Neural cell (in vitro differentiated cells): ENCODE measurements around the gene FAM167B. TPM values are rescaled to one million over a fixed set of nuclear protein-coding genes. Genes with fewer than 3 reads are reported as not detected.
"Not testable (repeated sequence)": the region's sequence is repeated elsewhere in the genome, so short reads cannot be mapped to it uniquely, and the experiment has no call there.

Experiments
- H2AFZ ChIP-seq: fragments of 200-600, 300-800 bp; sonication (generic), shearing (Covaris generic); 2 replicates; pipeline ENCODE4 v1.6.0; 2014; ENCODE audit warnings: low read depth, mild to moderate bottlenecking, antibody characterized with exemption, low read length, moderate library complexity
- H3F3A ChIP-seq: fragments of 200-600 bp; shearing (Covaris generic); 2 replicates; pipeline ENCODE4 v1.6.1; 2016; ENCODE audit warnings: mild to moderate bottlenecking, moderate library complexity, mixed read lengths, antibody characterized with exemption, low read length; ENCODE audit not compliant: insufficient read depth, poor library complexity, severe bottlenecking
- H3K27ac ChIP-seq: fragments of 200-600, 300-800 bp; sonication (generic), shearing (Covaris generic); 2 replicates; pipeline ENCODE4 v1.5.1; 2014; ENCODE audit warnings: mild to moderate bottlenecking, low read length, moderate library complexity
- H3K27me3 ChIP-seq: fragments of 300-800, 200-600 bp; sonication (generic), shearing (Covaris generic); 2 replicates; pipeline ENCODE4 v1.6.0; 2014; ENCODE audit warnings: mild to moderate bottlenecking, low read depth, low read length, moderate library complexity; ENCODE audit not compliant: insufficient read depth
- H3K36me3 ChIP-seq: fragments of 300-800, 200-600 bp; sonication (generic), shearing (Covaris generic); 2 replicates; pipeline ENCODE4 v1.5.1; 2014; ENCODE audit warnings: mild to moderate bottlenecking, antibody characterized with exemption, low read length, moderate library complexity; ENCODE audit not compliant: insufficient read depth
- H3K4me2 ChIP-seq: fragments of 300-800, 200-600 bp; sonication (generic), shearing (Covaris generic); 2 replicates; pipeline ENCODE4 v1.6.0; 2014; ENCODE audit warnings: mild to moderate bottlenecking, low read length
- H3K4me3 ChIP-seq: fragments of 300-800, 200-600 bp; sonication (generic), shearing (Covaris generic); 2 replicates; pipeline ENCODE4 v1.5.1; 2014; ENCODE audit warnings: mild to moderate bottlenecking, low read length, moderate library complexity
- H3K79me2 ChIP-seq: fragments of 200-600 bp; shearing (Covaris generic); replicated peaks from 2 replicates; pipeline ENCODE4 v1.6.0; 2014; ENCODE audit warnings: mild to moderate bottlenecking, low read length, moderate library complexity; ENCODE audit not compliant: insufficient read depth
- H3K9ac ChIP-seq: fragments of 300-800, 200-600 bp; sonication (generic), shearing (Covaris generic); 2 replicates; pipeline ENCODE4 v1.6.1; 2016; ENCODE audit warnings: mild to moderate bottlenecking, low read length, mixed read lengths
- H3K9me2 ChIP-seq: fragments of 200-600 bp; shearing (Covaris generic); 2 replicates; pipeline ENCODE4 v1.6.1; 2016; ENCODE audit warnings: mild to moderate bottlenecking, low read length, mixed read lengths; ENCODE audit not compliant: insufficient read depth
- H3K9me3 ChIP-seq: fragments of 200-600, 300-800 bp; sonication (generic), shearing (Covaris generic); 2 replicates; pipeline ENCODE4 v1.6.1; 2016; ENCODE audit warnings: mild to moderate bottlenecking, mixed run types, low read length, moderate library complexity, mixed read lengths
- H4K20me1 ChIP-seq: fragments of 200-600 bp; shearing (Covaris generic); 2 replicates; pipeline ENCODE4 v1.6.1; 2016; ENCODE audit warnings: mild to moderate bottlenecking, mixed run types; ENCODE audit not compliant: insufficient read depth
- polyA plus RNA-seq: library from polyadenylated mRNA; depleted of rRNA; stranded (reverse); fragments of >200 nt; gene quantifications from 2 replicates; pipeline ENCODE4 v1.2.3, GENCODE V29; 2014
- small RNA-seq, 3 experiments: library from RNA; depleted of rRNA; stranded (forward); fragments of <200 nt; gene quantifications; one replicate each; pipeline ENCODE3, GENCODE V24; 2012

Gene FAM167B
- polyA plus RNA-seq, 1 donor from 2014 or later = not detected

DNA sequence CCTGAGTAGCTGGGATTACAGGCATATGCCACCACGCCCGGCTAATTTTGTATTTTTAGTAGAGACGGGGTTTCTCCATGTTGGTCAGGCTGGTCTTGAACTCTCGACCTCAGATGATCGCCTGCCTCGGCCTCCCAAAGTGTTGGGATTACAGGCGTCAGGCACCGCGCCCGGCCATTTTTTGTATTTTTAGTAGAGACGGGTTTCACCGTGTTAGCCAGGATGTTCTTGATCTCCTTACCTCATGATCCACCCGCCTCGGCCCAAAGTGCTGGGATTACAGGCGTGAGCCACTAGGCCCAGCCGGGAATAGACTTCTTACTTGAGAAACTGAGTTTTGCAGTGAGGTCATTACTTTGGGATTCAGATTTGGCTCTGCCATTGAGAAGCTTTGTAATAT lies 51.2 kb downstream of the FAM167B start:
- not testable (repeated sequence) for H3K4me3 ChIP-seq, H3F3A ChIP-seq, H3K27me3 ChIP-seq, H3K9ac ChIP-seq, H3K4me2 ChIP-seq, H3K9me3 ChIP-seq, H4K20me1 ChIP-seq, H3K9me2 ChIP-seq, H2AFZ ChIP-seq, H3K79me2 ChIP-seq, H3K27ac ChIP-seq, H3K36me3 ChIP-seq

Small RNAs within 50 kb of the gene (small RNA-seq; reads per million reads assigned to genes)
- gene RF00017 (0 reads per million in 3 experiments), gene RF00019 (0 to 1.2 (median 0) reads per million in 3 experiments)

Other genes starting within 250 kb of the FAM167B start
- 210 and 214 TPM in 2 replicates for gene KHDRBS1, start 233.4 kb upstream of the FAM167B start, polyA plus RNA-seq
- gene TMEM39B, start 174.3 kb upstream of the FAM167B start, polyA plus RNA-seq = 18.1 and 21.1 TPM in 2 replicates
- 15.7 and 17.3 TPM in 2 replicates for gene KPNA6, start 139.2 kb upstream of the FAM167B start, polyA plus RNA-seq
- 34.5 and 39.0 TPM in 2 replicates for gene TXLNA, start 67.5 kb upstream of the FAM167B start, polyA plus RNA-seq
- 176 and 186 TPM in 2 replicates for gene CCDC28B, start 46.6 kb upstream of the FAM167B start, polyA plus RNA-seq
- 5.6 and 7.5 TPM in 2 replicates for gene IQCC, start 41.6 kb upstream of the FAM167B start, polyA plus RNA-seq
- not detected in 2 replicates for gene DCDC2B, start 38.1 kb upstream of the FAM167B start, polyA plus RNA-seq
- 24.4 and 30.2 TPM in 2 replicates for gene TMEM234, start 24.9 kb upstream of the FAM167B start, polyA plus RNA-seq
- gene EIF3I, start 24.8 kb upstream of the FAM167B start, polyA plus RNA-seq = 158 and 174 TPM in 2 replicates
- not detected in 2 replicates for gene LCK, start 4.0 kb downstream of the FAM167B start, polyA plus RNA-seq
- gene HDAC1, start 44.9 kb downstream of the FAM167B start, polyA plus RNA-seq = 60.8 and 68.6 TPM in 2 replicates
- 694 and 739 TPM in 2 replicates for gene MARCKSL1, start 89.0 kb downstream of the FAM167B start, polyA plus RNA-seq
- 6.1 and 11.7 TPM in 2 replicates for gene FAM229A, start 115.3 kb downstream of the FAM167B start, polyA plus RNA-seq
- not detected in 2 replicates for gene TSSK3, start 115.3 kb downstream of the FAM167B start, polyA plus RNA-seq
- 158 and 189 TPM in 2 replicates for gene BSDC1, start 147.2 kb downstream of the FAM167B start, polyA plus RNA-seq
- gene ZBTB8B, start 217.8 kb downstream of the FAM167B start, polyA plus RNA-seq = 4.4 and 5.0 TPM in 2 replicates